MG63 (cell line): Measurements from ENCODE around the gene DSTYK. TPM values are rescaled to one million over a fixed set of nuclear protein-coding genes. Genes with fewer than 3 reads are reported as not detected.
A peak's percentile ranks its signal among the peaks of the same experiment; 100 is the strongest.

ENCODE experiments used
- DNase-seq: peaks from one replicate; pipeline ENCODE4 v3.0.0-alpha.2; 2020
- H3K27me3 ChIP-seq: fragments of 250-450 bp; sonication (Bioruptor Pico); 2 replicates; pipeline ENCODE4 v1.5.1; 2020; ENCODE audit warnings: mild to moderate bottlenecking, moderate library complexity
- H3K36me3 ChIP-seq: fragments of 250-450 bp; sonication (Bioruptor Pico); 2 replicates; pipeline ENCODE4 v1.5.1; 2020; ENCODE audit warnings: mild to moderate bottlenecking, moderate library complexity
- H3K4me3 ChIP-seq: fragments of 250-450 bp; sonication (Bioruptor Pico); 2 replicates; pipeline ENCODE4 v1.5.1; 2020; ENCODE audit warnings: mild to moderate bottlenecking, moderate library complexity
- H3K9me3 ChIP-seq: fragments of 250-450 bp; sonication (Bioruptor Pico); 2 replicates; pipeline ENCODE4 v1.5.1; 2020; ENCODE audit warnings: mild to moderate bottlenecking, moderate library complexity
- total RNA-seq: library from RNA; depleted of rRNA; stranded (reverse); fragments of >200 nt; shearing (Covaris generic); gene quantifications from 2 replicates; pipeline ENCODE4 v1.2.3, GENCODE V29; 2014; ENCODE audit warnings: low replicate concordance; rRNA removed

Gene DSTYK
- total RNA-seq = 7.7 and 8.0 TPM in 2 replicates

GRCh38 chr1:205211169-205211838, at the start of gene DSTYK:
TSS of gene DSTYK (minus strand) at chr1:205211702. CDS start at chr1:205211535, 167 bp downstream.
- Histone ChIP-seq H3K9me3 (no peaks in the 10 kb centered on the region), H3K36me3 (peaks cover 4% of the 10 kb centered on the region; the same call in 1 of the 2 replicates), H3K4me3 (peak within 1 kb of the TSS; percentile 96), H3K27me3 (no peaks in the 10 kb centered on the region)
- DNase-seq = peak; percentile 98

GRCh38 chr1:205259998-205260397, 48.5 kb upstream of the DSTYK start:
- no peak for DNase-seq
- Histone ChIP-seq H3K27me3 (no peaks in the 10 kb centered on the region), H3K36me3 (no peaks in the 10 kb centered on the region), H3K9me3 (no peaks in the 10 kb centered on the region), H3K4me3 (no peak overlapping the region)

GRCh38 chr1:205259324-205259832, 47.9 kb upstream of the DSTYK start:
- no peaks in the 10 kb centered on the region for H3K36me3 ChIP-seq
- no peaks in the 10 kb centered on the region for H3K27me3 ChIP-seq
- no peak for DNase-seq
- no peaks in the 10 kb centered on the region for H3K9me3 ChIP-seq
- H3K4me3 ChIP-seq = no peak overlapping the region

GRCh38 chr1:205258719-205259118, 47.2 kb upstream of the DSTYK start:
- H3K27me3 ChIP-seq = no peaks in the 10 kb centered on the region
- DNase-seq = no peak
- no peaks in the 10 kb centered on the region for H3K36me3 ChIP-seq
- H3K9me3 ChIP-seq = no peaks in the 10 kb centered on the region
- no peak overlapping the region for H3K4me3 ChIP-seq

- H3K36me3 ChIP-seq = no peaks in the 10 kb centered on the region
- H3K4me3 ChIP-seq = no peak overlapping the region
- DNase-seq = no peak
- no peaks in the 10 kb centered on the region for H3K27me3 ChIP-seq
- H3K9me3 ChIP-seq = no peaks in the 10 kb centered on the region
Measured at GRCh38 chr1:205258261-205258691, 46.8 kb upstream of the DSTYK start.

GRCh38 chr1:205257735-205258134, 46.2 kb upstream of the DSTYK start:
- Histone ChIP-seq H3K36me3 (no peaks in the 10 kb centered on the region), H3K9me3 (no peaks in the 10 kb centered on the region)
- no peak for DNase-seq

GRCh38 chr1:205256951-205257625, 45.6 kb upstream of the DSTYK start:
- no peak for DNase-seq
- H3K9me3 ChIP-seq = no peaks in the 10 kb centered on the region
- H3K4me3 ChIP-seq = no peak overlapping the region
- H3K36me3 ChIP-seq = no peaks in the 10 kb centered on the region
- H3K27me3 ChIP-seq = no peaks in the 10 kb centered on the region

More at GRCh38 chr1:205257735-205258134, 46.2 kb upstream of the DSTYK start:
- no peak overlapping the region for H3K4me3 ChIP-seq
- no peaks in the 10 kb centered on the region for H3K27me3 ChIP-seq

GRCh38 chr1:205255941-205256780, 44.7 kb upstream of the DSTYK start:
- peak; percentile 82 for DNase-seq
- no peaks in the 10 kb centered on the region for H3K36me3 ChIP-seq
- H3K9me3 ChIP-seq = no peaks in the 10 kb centered on the region
- no peak overlapping the region for H3K4me3 ChIP-seq
- no peaks in the 10 kb centered on the region for H3K27me3 ChIP-seq

GRCh38 chr1:205251576-205251975, 40.1 kb upstream of the DSTYK start:
- H3K4me3 ChIP-seq = no peak overlapping the region
- no peaks in the 10 kb centered on the region for H3K27me3 ChIP-seq
- H3K36me3 ChIP-seq = no peaks in the 10 kb centered on the region
- no peak for DNase-seq
- no peaks in the 10 kb centered on the region for H3K9me3 ChIP-seq

GRCh38 chr1:205250699-205251098, 39.2 kb upstream of the DSTYK start:
- no peak overlapping the region for H3K4me3 ChIP-seq
- no peaks in the 10 kb centered on the region for H3K27me3 ChIP-seq
- DNase-seq = no peak
- no peaks in the 10 kb centered on the region for H3K36me3 ChIP-seq
- no peaks in the 10 kb centered on the region for H3K9me3 ChIP-seq

GRCh38 chr1:205249651-205250050, 38.1 kb upstream of the DSTYK start:
- Histone ChIP-seq H3K9me3 (no peaks in the 10 kb centered on the region), H3K36me3 (no peaks in the 10 kb centered on the region), H3K27me3 (no peaks in the 10 kb centered on the region), H3K4me3 (no peak overlapping the region)
- no peak for DNase-seq

GRCh38 chr1:205248793-205249601, 37.5 kb upstream of the DSTYK start:
- Histone ChIP-seq H3K4me3 (no peak overlapping the region), H3K36me3 (no peaks in the 10 kb centered on the region), H3K27me3 (no peaks in the 10 kb centered on the region), H3K9me3 (no peaks in the 10 kb centered on the region)
- peak; percentile 60 for DNase-seq

- H3K9me3 ChIP-seq = no peaks in the 10 kb centered on the region
- DNase-seq = peak; percentile 64
- H3K4me3 ChIP-seq = no peak overlapping the region
- H3K36me3 ChIP-seq = no peaks in the 10 kb centered on the region
- no peaks in the 10 kb centered on the region for H3K27me3 ChIP-seq
Measured at GRCh38 chr1:205247130-205247921, 35.8 kb upstream of the DSTYK start.

GRCh38 chr1:205246351-205247119, 35.0 kb upstream of the DSTYK start:
- Histone ChIP-seq H3K4me3 (no peak overlapping the region), H3K27me3 (no peaks in the 10 kb centered on the region), H3K9me3 (no peaks in the 10 kb centered on the region), H3K36me3 (no peaks in the 10 kb centered on the region)
- no peak for DNase-seq

- H3K36me3 ChIP-seq = no peaks in the 10 kb centered on the region
- H3K4me3 ChIP-seq = no peak overlapping the region
- no peaks in the 10 kb centered on the region for H3K9me3 ChIP-seq
- H3K27me3 ChIP-seq = no peaks in the 10 kb centered on the region
- no peak for DNase-seq
Measured at GRCh38 chr1:205245096-205245495, 33.6 kb upstream of the DSTYK start.
